GM12801 (cell line): ENCODE measurements around the gene UFD1.

Source experiments
- CTCF ChIP-seq: IDR thresholded peaks from one replicate; pipeline ENCODE4 v1.5.1; 2011; ENCODE audit warnings: control low read depth; ENCODE audit not compliant: insufficient read length; ENCODE audit errors: extremely low read depth

UFD1 gene

GRCh38 chr22:19519041-19519926 lies 40.3 kb upstream of the UFD1 start:
- no peak for TF ChIP-seq CTCF

GRCh38 chr22:19518635-19519034 lies 39.6 kb upstream of the UFD1 start:
- TF ChIP-seq CTCF: no peak

GRCh38 chr22:19517919-19518611 lies 39.1 kb upstream of the UFD1 start:
- no peak for TF ChIP-seq CTCF

- TF ChIP-seq CTCF: no peak
Observed at GRCh38 chr22:19517171-19517500, 38.1 kb upstream of the UFD1 start.

- no peak for TF ChIP-seq CTCF
Observed at GRCh38 chr22:19516378-19517170, 37.6 kb upstream of the UFD1 start.

GRCh38 chr22:19515654-19516377 lies 36.8 kb upstream of the UFD1 start:
- TF ChIP-seq CTCF: no peak
